NCI-H1930 (cell line): Measurements from ENCODE around the gene HOXD8.
A peak's percentile ranks its signal among the peaks of the same experiment; 100 is the strongest.

Source experiments
- DNase-seq, 2 experiments: peaks; one replicate each; lab custom pipeline; 2025; lab: John Stamatoyannopoulos, UW

HOXD8 gene

GRCh38 chr2:176103742-176104315 is 25.7 kb upstream of the HOXD8 start:
- no peak for DNase-seq

GRCh38 chr2:176104316-176105077 is 25.0 kb upstream of the HOXD8 start:
- no peak for DNase-seq

GRCh38 chr2:176105078-176105729 is 24.3 kb upstream of the HOXD8 start:
- DNase-seq, result no peak

- no peak for DNase-seq
Observed at GRCh38 chr2:176105730-176106580, 23.6 kb upstream of the HOXD8 start.

GRCh38 chr2:176106581-176107539 is 22.6 kb upstream of the HOXD8 start, which contains the start of gene HOXD11:
HOXD11 (plus strand) TSS chr2:176107280; CDS start chr2:176107356, 76 bp downstream.
- DNase-seq, result peak; percentile 82 to 84

- DNase-seq, result no peak
Observed at GRCh38 chr2:176107731-176108181, 21.7 kb upstream of the HOXD8 start.

GRCh38 chr2:176109192-176109901 is 20.2 kb upstream of the HOXD8 start:
- DNase-seq, result no peak

GRCh38 chr2:176109946-176110345 is 19.6 kb upstream of the HOXD8 start:
- DNase-seq, result no peak

GRCh38 chr2:176110415-176111308 is 18.8 kb upstream of the HOXD8 start:
- no peak for DNase-seq

- DNase-seq, result peak; percentile 85 to 93
Observed at GRCh38 chr2:176111309-176111663, 18.2 kb upstream of the HOXD8 start.

GRCh38 chr2:176111846-176112374 is 17.6 kb upstream of the HOXD8 start:
- no peak for DNase-seq

GRCh38 chr2:176112375-176113302 is 16.9 kb upstream of the HOXD8 start:
- DNase-seq, result no peak

GRCh38 chr2:176114120-176114929 is 15.2 kb upstream of the HOXD8 start:
- DNase-seq, result peak; percentile 85 to 89

GRCh38 chr2:176114930-176115625 is 14.4 kb upstream of the HOXD8 start:
- DNase-seq, result no peak

GRCh38 chr2:176115883-176116813 is 13.4 kb upstream of the HOXD8 start, which contains the start of gene HOXD10:
HOXD10 (plus strand) TSS chr2:176116778; CDS start chr2:176116834, 56 bp downstream.
- peak; percentile 77 to 85 for DNase-seq
